GDM1 (cell line): ENCODE measurements around the gene IL12A.

Source experiments
- DNase-seq: peaks from one replicate; lab custom pipeline; 2025; lab: John Stamatoyannopoulos, UW

Gene IL12A

GRCh38 chr3:159989973-159990846 lies 1.6 kb downstream of the IL12A start:
- DNase-seq: no peak

GRCh38 chr3:159991591-159991990 lies 3.0 kb downstream of the IL12A start:
- DNase-seq: no peak

GRCh38 chr3:159992589-159992988 lies 4.0 kb downstream of the IL12A start:
- no peak for DNase-seq

GRCh38 chr3:159994182-159994581 lies 5.5 kb downstream of the IL12A start:
- DNase-seq: no peak

- no peak for DNase-seq
These were observed 6.5 kb downstream of the IL12A start for GRCh38 chr3:159995091-159995490.

- no peak for DNase-seq
These were observed 7.4 kb downstream of the IL12A start for GRCh38 chr3:159996018-159996417.

- DNase-seq: no peak
These were observed 8.3 kb downstream of the IL12A start for GRCh38 chr3:159996959-159997358.

GRCh38 chr3:160001148-160001760 lies 12.6 kb downstream of the IL12A start:
- DNase-seq: no peak

GRCh38 chr3:160001850-160002623 lies 13.4 kb downstream of the IL12A start:
- no peak for DNase-seq

- peak; percentile 30 for DNase-seq
These were observed 15.0 kb downstream of the IL12A start for GRCh38 chr3:160003520-160004128.

GRCh38 chr3:160005004-160005403 lies 16.4 kb downstream of the IL12A start:
- no peak for DNase-seq

- DNase-seq: peak; percentile 59
These were observed 17.9 kb downstream of the IL12A start for GRCh38 chr3:160006282-160007163.

- no peak for DNase-seq
These were observed 20.3 kb downstream of the IL12A start for GRCh38 chr3:160008961-160009360.

- DNase-seq: no peak
These were observed 20.9 kb downstream of the IL12A start for GRCh38 chr3:160009525-160009924.

GRCh38 chr3:160010578-160010977 lies 21.9 kb downstream of the IL12A start:
- DNase-seq: no peak

GRCh38 chr3:160012108-160012507 lies 23.5 kb downstream of the IL12A start:
- no peak for DNase-seq

GRCh38 chr3:160016972-160017371 lies 28.3 kb downstream of the IL12A start:
- no peak for DNase-seq

GRCh38 chr3:160018959-160019358 lies 30.3 kb downstream of the IL12A start:
- DNase-seq: no peak

GRCh38 chr3:160020057-160020711 lies 31.5 kb downstream of the IL12A start:
- no peak for DNase-seq

GRCh38 chr3:160022068-160022467 lies 33.4 kb downstream of the IL12A start:
- no peak for DNase-seq

- no peak for DNase-seq
These were observed 34.8 kb downstream of the IL12A start for GRCh38 chr3:160023476-160023875.
